Spleen (tissue), 7 donors: ENCODE data around the gene CCL27.

ENCODE experiments used
- POLR2A ChIP-seq, 3 donors: fragments of 450-650 bp; IDR thresholded peaks; one replicate each; pipeline ENCODE4 v1.5.1; 2017; ENCODE audit warnings: antibody characterized with exemption in 3 of 3, mild to moderate bottlenecking in 1 of 3
- TF ChIP-seq, protein P1 (sequence below), 11 experiments: fragments of 200-600 bp in 7 of 11; fragments of 450-650 bp in 4 of 11; sonication (generic) in 4 of 11; IDR thresholded peaks in 8 of 11; conservative IDR thresholded peaks in 3 of 11; 1 replicate in 7 of 11; 2 replicates in 4 of 11; pipeline versions ENCODE4 v1.4.0 to v1.8.0; 2016 to 2021; ENCODE audit warnings: antibody characterized with exemption in 11 of 11, inconsistent platforms in 4 of 11, mild to moderate bottlenecking in 1 of 11
- donor health status: DM: no; HTN: no; CAD: no; lungs with moderate emphysema.
- donor health status: DM: no; HTN: no; CAD: no.
- donor health status: DM: no; HTN: no; CAD: no.

DNA sequence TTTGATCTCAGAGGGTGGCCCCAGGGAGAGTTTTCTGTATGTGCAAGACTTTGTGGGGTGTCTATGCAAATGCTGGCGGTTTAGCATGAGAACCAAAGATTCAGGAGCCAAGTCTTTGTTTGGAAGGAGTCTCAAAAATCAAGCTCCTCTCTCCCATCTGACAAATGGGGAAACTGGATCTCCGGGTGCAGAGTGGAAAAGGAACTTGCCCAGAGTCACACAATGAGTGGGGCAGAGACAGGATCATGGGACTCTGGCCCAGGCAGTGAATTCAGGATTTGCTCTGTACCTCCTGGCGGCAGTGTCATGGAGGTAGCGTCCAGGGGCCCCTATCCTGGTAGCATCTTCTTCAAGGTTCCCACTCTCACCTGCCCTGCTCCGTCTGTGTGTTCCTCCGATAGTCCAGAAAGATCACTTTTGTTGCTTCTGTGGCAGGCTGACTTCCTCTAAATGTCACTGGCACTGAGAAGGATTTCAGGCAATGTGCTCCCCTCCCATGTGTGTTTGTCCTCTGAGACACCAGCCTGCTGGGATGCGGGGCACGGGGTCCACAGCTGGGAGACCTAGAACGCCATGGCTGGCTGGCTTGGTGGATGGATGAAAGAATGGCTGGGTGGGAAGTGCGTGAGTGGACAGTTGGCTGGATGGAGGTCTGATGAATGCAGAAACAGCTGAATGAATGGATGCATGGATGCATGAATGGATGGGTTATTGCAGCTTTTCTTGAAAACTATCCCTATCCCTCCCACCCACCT is 25.0 kb upstream of the CCL27 start:
- TF ChIP-seq, protein P1, sequence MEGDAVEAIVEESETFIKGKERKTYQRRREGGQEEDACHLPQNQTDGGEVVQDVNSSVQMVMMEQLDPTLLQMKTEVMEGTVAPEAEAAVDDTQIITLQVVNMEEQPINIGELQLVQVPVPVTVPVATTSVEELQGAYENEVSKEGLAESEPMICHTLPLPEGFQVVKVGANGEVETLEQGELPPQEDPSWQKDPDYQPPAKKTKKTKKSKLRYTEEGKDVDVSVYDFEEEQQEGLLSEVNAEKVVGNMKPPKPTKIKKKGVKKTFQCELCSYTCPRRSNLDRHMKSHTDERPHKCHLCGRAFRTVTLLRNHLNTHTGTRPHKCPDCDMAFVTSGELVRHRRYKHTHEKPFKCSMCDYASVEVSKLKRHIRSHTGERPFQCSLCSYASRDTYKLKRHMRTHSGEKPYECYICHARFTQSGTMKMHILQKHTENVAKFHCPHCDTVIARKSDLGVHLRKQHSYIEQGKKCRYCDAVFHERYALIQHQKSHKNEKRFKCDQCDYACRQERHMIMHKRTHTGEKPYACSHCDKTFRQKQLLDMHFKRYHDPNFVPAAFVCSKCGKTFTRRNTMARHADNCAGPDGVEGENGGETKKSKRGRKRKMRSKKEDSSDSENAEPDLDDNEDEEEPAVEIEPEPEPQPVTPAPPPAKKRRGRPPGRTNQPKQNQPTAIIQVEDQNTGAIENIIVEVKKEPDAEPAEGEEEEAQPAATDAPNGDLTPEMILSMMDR (IDR thresholded peaks at IDR 0.05 in 8 of 11, conservative IDR thresholded peaks at IDR 0.05 in 3 of 11), result no peak
- TF ChIP-seq POLR2A (IDR thresholded peaks at IDR 0.05), result no peak
